HEK293 (cell line): ENCODE results near the gene ASIC3.

Experiments
- CTCF ChIA-PET: fragments of 350-600 bp; formaldehyde crosslinking; extraction: SDS; loops from one replicate; lab custom pipeline; 2021; ENCODE audit warnings: antibody characterized with exemption; lab: Yijun Ruan, JAX
- POLR2A ChIA-PET: fragments of 300-600 bp; formaldehyde crosslinking; extraction: SDS; loops from one replicate; lab custom pipeline; 2020; ENCODE audit warnings: antibody characterized with exemption, inconsistent platforms; lab: Yijun Ruan, JAX
- H3K27ac ChIP-seq: fragments of 200-500 bp; sonication (Bioruptor generic); 2 replicates; pipeline ENCODE4 v1.5.1; 2014; ENCODE audit warnings: low read depth, low read length, control low read depth, inconsistent platforms; ENCODE audit errors: extremely low read depth
- H3K36me3 ChIP-seq, 2 experiments: fragments of 200-500 bp in 1 of 2; sonication (Bioruptor generic) in 1 of 2; 1 replicate in 1 of 2; 2 replicates in 1 of 2; pipeline ENCODE4 v1.5.1; 2014 to 2017; ENCODE audit warnings: inconsistent platforms in 2 of 2, low read length in 2 of 2; ENCODE audit not compliant: control insufficient read depth in 2 of 2, insufficient read depth in 1 of 2
- H3K4me1 ChIP-seq: fragments of 200-500 bp; sonication (Bioruptor generic); 2 replicates; pipeline ENCODE4 v1.5.1; 2014; ENCODE audit warnings: mild to moderate bottlenecking, low read length, inconsistent platforms; ENCODE audit not compliant: control insufficient read depth, insufficient read depth
- H3K4me3 ChIP-seq: 2 replicates; pipeline ENCODE4 v1.5.1; 2011; ENCODE audit warnings: low read depth, mild to moderate bottlenecking, control low read depth, low read length, moderate library complexity
- H3K9me3 ChIP-seq: fragments of 200-500 bp; sonication (Bioruptor generic); 2 replicates; pipeline ENCODE4 v1.5.1; 2014; ENCODE audit warnings: low read depth, low read length, inconsistent platforms; ENCODE audit not compliant: control insufficient read depth, insufficient read depth
- EGR2 ChIP-seq: fragments of 450-650 bp; formaldehyde crosslinking; IDR thresholded peaks from 2 replicates; pipeline ENCODE4 v1.5.1; 2016; ENCODE audit warnings: low read depth, missing biosample characterization, missing genetic modification characterization
- FEZF1 ChIP-seq: fragments of 450-650 bp; formaldehyde crosslinking; IDR thresholded peaks from 2 replicates; pipeline ENCODE4 v1.5.1; 2016; ENCODE audit warnings: missing biosample characterization, missing genetic modification characterization
- INSM2 ChIP-seq: fragments of 450-650 bp; formaldehyde crosslinking; IDR thresholded peaks from 2 replicates; pipeline ENCODE4 v1.5.1; 2016; ENCODE audit warnings: missing biosample characterization, missing genetic modification characterization
- PRDM1 ChIP-seq: fragments of 450-650 bp; formaldehyde crosslinking; IDR thresholded peaks from 2 replicates; pipeline ENCODE4; 2016; ENCODE audit warnings: missing biosample characterization, missing genetic modification characterization
- PRDM6 ChIP-seq: fragments of 450-650 bp; formaldehyde crosslinking; IDR thresholded peaks from 2 replicates; pipeline ENCODE4 v1.5.1; 2017; ENCODE audit warnings: missing biosample characterization, missing genetic modification characterization
- SP2 ChIP-seq: fragments of 450-650 bp; formaldehyde crosslinking; IDR thresholded peaks from 2 replicates; pipeline ENCODE4 v1.5.1; 2016; ENCODE audit warnings: missing biosample characterization, missing genetic modification characterization
- SP3 ChIP-seq: fragments of 450-650 bp; formaldehyde crosslinking; IDR thresholded peaks from 2 replicates; pipeline ENCODE4 v1.5.1; 2016; ENCODE audit warnings: missing biosample characterization, missing genetic modification characterization
- WT1 ChIP-seq: fragments of 450-650 bp; formaldehyde crosslinking; IDR thresholded peaks from 2 replicates; pipeline ENCODE4 v1.5.1; 2016; ENCODE audit warnings: missing biosample characterization, missing genetic modification characterization
- ZBTB26 ChIP-seq: fragments of 450-650 bp; formaldehyde crosslinking; optimal IDR thresholded peaks from 2 replicates; pipeline ENCODE3; 2016; ENCODE audit warnings: missing biosample characterization, mild to moderate bottlenecking, missing genetic modification characterization
- ZFP3 ChIP-seq: fragments of 450-650 bp; formaldehyde crosslinking; IDR thresholded peaks from 2 replicates; pipeline ENCODE4 v1.5.1; 2016; ENCODE audit warnings: low read depth, missing biosample characterization, missing genetic modification characterization
- ZFP41 ChIP-seq: fragments of 450-650 bp; formaldehyde crosslinking; IDR thresholded peaks from 2 replicates; pipeline ENCODE4 v1.5.1; 2016; ENCODE audit warnings: missing biosample characterization, missing genetic modification characterization, borderline replicate concordance
- ZNF114 ChIP-seq: fragments of 450-650 bp; formaldehyde crosslinking; IDR thresholded peaks from 2 replicates; pipeline ENCODE4 v1.5.0; 2017; ENCODE audit warnings: missing biosample characterization, missing genetic modification characterization
- ZNF501 ChIP-seq: fragments of 450-650 bp; formaldehyde crosslinking; IDR thresholded peaks from 2 replicates; pipeline ENCODE4 v1.5.1; 2016; ENCODE audit warnings: missing biosample characterization, missing genetic modification characterization
- ZNF514 ChIP-seq: fragments of 450-650 bp; formaldehyde crosslinking; IDR thresholded peaks from 2 replicates; pipeline ENCODE4 v1.5.1; 2016; ENCODE audit warnings: missing biosample characterization, missing genetic modification characterization
- ZNF530 ChIP-seq: fragments of 450-650 bp; formaldehyde crosslinking; IDR thresholded peaks from 2 replicates; pipeline ENCODE4 v1.5.1; 2016; ENCODE audit warnings: low read depth, missing biosample characterization, missing genetic modification characterization
- ZNF555 ChIP-seq: fragments of 450-650 bp; formaldehyde crosslinking; conservative IDR thresholded peaks from 2 replicates; pipeline ENCODE4 v1.5.1; 2017; ENCODE audit warnings: missing biosample characterization, mild to moderate bottlenecking, missing genetic modification characterization, inconsistent platforms
- ZNF571 ChIP-seq: fragments of 450-650 bp; formaldehyde crosslinking; IDR thresholded peaks from 2 replicates; pipeline ENCODE4 v1.5.0; 2017; ENCODE audit warnings: missing biosample characterization, missing genetic modification characterization
- ZNF624 ChIP-seq: fragments of 450-650 bp; formaldehyde crosslinking; IDR thresholded peaks from 2 replicates; pipeline ENCODE4 v1.5.1; 2017; ENCODE audit warnings: missing biosample characterization, missing genetic modification characterization
- ZNF654 ChIP-seq: fragments of 450-650 bp; formaldehyde crosslinking; IDR thresholded peaks from 2 replicates; pipeline ENCODE4 v1.5.1; 2016; ENCODE audit warnings: low read depth, missing biosample characterization, missing genetic modification characterization
- ZNF768 ChIP-seq: fragments of 450-650 bp; formaldehyde crosslinking; IDR thresholded peaks from 2 replicates; pipeline ENCODE4 v1.5.1; 2018; ENCODE audit warnings: missing biosample characterization, mild to moderate bottlenecking, missing genetic modification characterization
- ZNF785 ChIP-seq: fragments of 450-650 bp; formaldehyde crosslinking; IDR thresholded peaks from 2 replicates; pipeline ENCODE4 v1.5.1; 2016; ENCODE audit warnings: missing biosample characterization, missing genetic modification characterization
- ZSCAN23 ChIP-seq: fragments of 450-650 bp; formaldehyde crosslinking; IDR thresholded peaks from 2 replicates; pipeline ENCODE4 v1.5.1; 2016; ENCODE audit warnings: missing biosample characterization, missing genetic modification characterization
- ZXDB ChIP-seq: fragments of 450-650 bp; formaldehyde crosslinking; IDR thresholded peaks from 2 replicates; pipeline ENCODE4 v1.5.1; 2016; ENCODE audit warnings: missing biosample characterization, missing genetic modification characterization

ASIC3 gene

GRCh38 chr7:151064993-151065392 lies 16.7 kb downstream of the ASIC3 start (continued):
- TF ChIP-seq WT1 (no peak), ZNF624 (tag by site-specific recombination) (no peak), ZBTB26 (tag by site-specific recombination) (no peak), SP3 (tag by site-specific recombination) (no peak), ZNF530 (tag by site-specific recombination) (no peak), ZSCAN23 (tag by site-specific recombination) (no peak), ZNF654 (tag by site-specific recombination) (no peak), INSM2 (tag by site-specific recombination) (no peak), ZNF501 (tag by site-specific recombination) (no peak), EGR2 (tag by site-specific recombination) (no peak), ZFP3 (tag by site-specific recombination) (no peak), ZNF571 (no peak), SP2 (tag by site-specific recombination) (no peak), ZNF514 (no peak)

- Histone ChIP-seq H3K9me3 (no peaks in the 10 kb centered on the region), H3K4me3 (no peak overlapping the region), H3K4me1 (no peaks in the 10 kb centered on the region), H3K36me3 (peaks cover 3 to 80% of the 10 kb centered on the region in 2 experiments), H3K27ac (no peak overlapping the region)
- POLR2A ChIA-PET, result interaction anchor here (1.1 to 1.9 kb wide), 3 partner anchors 10 to 18 kb away, joined by 3 to 7 read pairs (median 6); partner anchors contain the start of genes FASTK and TMUB1
- CTCF ChIA-PET, result interaction anchor here (0.6 kb wide), 1 partner anchor 20 kb away, joined by 3 read pairs; no protein-coding TSS in a partner anchor
- no peak for TF ChIP-seq ZFP41
- TF ChIP-seq FEZF1 (tag by site-specific recombination), result no peak
- no peak for TF ChIP-seq PRDM6 (tag by site-specific recombination)
- no peak for TF ChIP-seq ZNF785 (tag by site-specific recombination)
Observed at GRCh38 chr7:151065516-151065915, 17.2 kb downstream of the ASIC3 start.

- Histone ChIP-seq H3K36me3 (peaks cover 3 to 89% of the 10 kb centered on the region in 2 experiments), H3K9me3 (no peaks in the 10 kb centered on the region), H3K4me1 (no peaks in the 10 kb centered on the region), H3K27ac (no peak overlapping the region), H3K4me3 (no peak overlapping the region)
- CTCF ChIA-PET, result interaction anchor here (1.0 kb wide), 1 partner anchor 44 kb away, joined by 4 read pairs; no protein-coding TSS in a partner anchor
- POLR2A ChIA-PET, result interaction anchor here (1.1 to 2.6 kb wide), 4 partner anchors 10 to 17 kb away, joined by 3 to 8 read pairs (median 6); partner anchors contain the start of genes FASTK and TMUB1
- no peak for TF ChIP-seq ZNF555 (tag by site-specific recombination)
- peak; percentile 34; the same call in 1 of the 2 replicates for TF ChIP-seq EGR2 (tag by site-specific recombination)
- no peak for TF ChIP-seq ZNF768 (tag by site-specific recombination)
- no peak for TF ChIP-seq ZXDB (tag by site-specific recombination)
- TF ChIP-seq PRDM1 (tag by site-specific recombination), result no peak
- TF ChIP-seq ZNF114 (tag by site-specific recombination), result no peak
Observed at GRCh38 chr7:151066273-151066974, 18.1 kb downstream of the ASIC3 start.
